Neural cell (in vitro differentiated cells): ENCODE measurements around the gene CMKLR1.

ENCODE experiments used
- EP300 ChIP-seq: fragments of 450-650 bp; conservative IDR thresholded peaks from 2 replicates; pipeline ENCODE4 v1.6.1; 2014; ENCODE audit warnings: antibody characterized with exemption, mild to moderate bottlenecking, moderate library complexity; ENCODE audit not compliant: poor library complexity, severe bottlenecking
- EZH2 ChIP-seq: fragments of 200-600, 300-800 bp; shearing (Covaris generic), sonication (generic); IDR thresholded peaks from 2 replicates; pipeline ENCODE4 v1.6.1; 2014; ENCODE audit warnings: antibody characterized with exemption, low read length, borderline replicate concordance, mild to moderate bottlenecking; ENCODE audit not compliant: insufficient read depth, poor library complexity, severe bottlenecking
- RAD21 ChIP-seq: fragments of 450-650 bp; conservative IDR thresholded peaks from 2 replicates; pipeline ENCODE4 v1.6.1; 2014; ENCODE audit warnings: antibody characterized with exemption, mild to moderate bottlenecking, moderate library complexity
- TF ChIP-seq, protein P1 (sequence below): fragments of 450-650 bp; IDR thresholded peaks from 2 replicates; pipeline ENCODE4 v1.5.1; 2014; ENCODE audit warnings: antibody characterized with exemption, mild to moderate bottlenecking, moderate library complexity; ENCODE audit not compliant: poor library complexity, severe bottlenecking

DNA sequence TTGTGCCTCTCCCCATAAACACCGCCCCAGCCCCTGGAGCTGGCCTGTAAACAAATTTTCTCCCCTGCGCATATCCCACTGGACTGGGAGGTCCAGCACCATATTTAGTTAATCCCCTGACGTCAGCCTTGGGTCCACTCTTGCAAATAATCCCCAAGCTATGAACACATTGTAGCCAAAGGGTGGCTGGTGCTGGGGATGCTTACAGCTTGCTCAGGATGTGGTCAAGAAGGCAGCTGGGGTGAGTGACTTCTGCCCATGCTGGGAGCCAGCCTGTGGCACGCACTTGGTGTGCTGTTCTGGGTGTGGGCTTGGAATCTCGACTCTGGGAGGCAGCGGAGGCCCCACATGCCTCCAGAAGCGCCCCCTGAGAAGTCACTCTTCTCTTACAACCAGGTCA lies 32.1 kb downstream of the CMKLR1 start:
- TF ChIP-seq, protein P1, sequence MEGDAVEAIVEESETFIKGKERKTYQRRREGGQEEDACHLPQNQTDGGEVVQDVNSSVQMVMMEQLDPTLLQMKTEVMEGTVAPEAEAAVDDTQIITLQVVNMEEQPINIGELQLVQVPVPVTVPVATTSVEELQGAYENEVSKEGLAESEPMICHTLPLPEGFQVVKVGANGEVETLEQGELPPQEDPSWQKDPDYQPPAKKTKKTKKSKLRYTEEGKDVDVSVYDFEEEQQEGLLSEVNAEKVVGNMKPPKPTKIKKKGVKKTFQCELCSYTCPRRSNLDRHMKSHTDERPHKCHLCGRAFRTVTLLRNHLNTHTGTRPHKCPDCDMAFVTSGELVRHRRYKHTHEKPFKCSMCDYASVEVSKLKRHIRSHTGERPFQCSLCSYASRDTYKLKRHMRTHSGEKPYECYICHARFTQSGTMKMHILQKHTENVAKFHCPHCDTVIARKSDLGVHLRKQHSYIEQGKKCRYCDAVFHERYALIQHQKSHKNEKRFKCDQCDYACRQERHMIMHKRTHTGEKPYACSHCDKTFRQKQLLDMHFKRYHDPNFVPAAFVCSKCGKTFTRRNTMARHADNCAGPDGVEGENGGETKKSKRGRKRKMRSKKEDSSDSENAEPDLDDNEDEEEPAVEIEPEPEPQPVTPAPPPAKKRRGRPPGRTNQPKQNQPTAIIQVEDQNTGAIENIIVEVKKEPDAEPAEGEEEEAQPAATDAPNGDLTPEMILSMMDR = no peak
- TF ChIP-seq RAD21 = no peak
- no peak for TF ChIP-seq EP300
- TF ChIP-seq EZH2 = no peak
